Type B pancreatic cell (in vitro differentiated cells): ENCODE data around the gene RFX8. TPM values are rescaled to one million over a fixed set of nuclear protein-coding genes. Genes with fewer than 3 reads are reported as not detected.
A peak's percentile ranks its signal among the peaks of the same experiment; 100 is the strongest.

ENCODE experiments used
- DNase-seq: peaks from one replicate; pipeline ENCODE4 v3.0.0; 2021; ENCODE audit warnings: mixed read lengths; ENCODE audit not compliant: unreplicated experiment; ENCODE audit errors: extremely low spot score
- H3K27ac Mint-ChIP-seq: 2 replicates; pipeline ENCODE4 v1.8.0; 2021; ENCODE audit warnings: mild to moderate bottlenecking, mixed read lengths
- H3K27me3 Mint-ChIP-seq: 2 replicates; pipeline ENCODE4 v1.8.0; 2021; ENCODE audit warnings: mixed read lengths
- H3K36me3 Mint-ChIP-seq: 2 replicates; pipeline ENCODE4 v1.8.0; 2021; ENCODE audit warnings: mixed read lengths
- H3K4me1 Mint-ChIP-seq: one replicate; pipeline ENCODE4 v1.8.0; 2021; ENCODE audit warnings: mixed read lengths; ENCODE audit not compliant: unreplicated experiment
- H3K4me3 Mint-ChIP-seq: 2 replicates; pipeline ENCODE4 v1.8.0; 2021; ENCODE audit warnings: mild to moderate bottlenecking, mixed read lengths
- H3K9me3 Mint-ChIP-seq: 2 replicates; pipeline ENCODE4 v1.8.0; 2021; ENCODE audit warnings: mixed read lengths
- CTCF ChIP-seq: fragments of 200-600 bp; sonication (generic); conservative IDR thresholded peaks from 2 replicates; pipeline ENCODE4 v1.5.0; 2021; ENCODE audit warnings: antibody characterized with exemption, mild to moderate bottlenecking
- total RNA-seq: library from RNA; stranded (reverse); gene quantifications from 2 replicates; pipeline ENCODE4 v1.2.1, GENCODE V29; 2021; ENCODE audit warnings: low replicate concordance

Gene RFX8
- total RNA-seq, 1 donor from 2014 or later: 1.1 TPM

DNA sequence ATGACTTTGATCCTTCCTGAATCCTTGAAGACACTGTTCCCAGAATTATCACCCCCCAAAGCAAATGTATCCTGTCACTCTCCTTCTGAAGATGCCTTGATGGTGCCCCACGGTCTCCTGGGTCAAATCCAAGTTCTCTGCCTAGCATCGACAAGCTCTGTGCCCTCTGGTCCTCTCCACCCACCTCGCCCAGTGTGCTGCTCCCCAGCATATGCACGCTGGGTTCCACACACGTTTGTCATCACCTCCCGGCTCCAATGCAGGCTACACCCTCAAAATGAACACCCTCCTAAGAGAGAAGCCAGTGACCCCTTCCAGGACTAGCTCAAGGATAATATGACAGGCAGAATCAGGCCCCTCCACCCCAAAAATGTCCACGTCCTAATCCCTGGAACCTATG is 48.1 kb downstream of the RFX8 start:
- TF ChIP-seq CTCF: no peak
- H3K9me3 Mint-ChIP-seq: no peaks in the 10 kb centered on the region
- no peak overlapping the region for H3K27ac Mint-ChIP-seq
- no peaks in the 10 kb centered on the region for H3K4me1 Mint-ChIP-seq
- no peak overlapping the region for H3K4me3 Mint-ChIP-seq
- H3K36me3 Mint-ChIP-seq: no peaks in the 10 kb centered on the region
- DNase-seq: no peak
- H3K27me3 Mint-ChIP-seq: peaks cover 9% of the 10 kb centered on the region

- H3K27me3 Mint-ChIP-seq: peaks cover 32% of the 10 kb centered on the region
Measured at GRCh38 chr2:101420623-101421022, 54.3 kb downstream of the RFX8 start.

DNA sequence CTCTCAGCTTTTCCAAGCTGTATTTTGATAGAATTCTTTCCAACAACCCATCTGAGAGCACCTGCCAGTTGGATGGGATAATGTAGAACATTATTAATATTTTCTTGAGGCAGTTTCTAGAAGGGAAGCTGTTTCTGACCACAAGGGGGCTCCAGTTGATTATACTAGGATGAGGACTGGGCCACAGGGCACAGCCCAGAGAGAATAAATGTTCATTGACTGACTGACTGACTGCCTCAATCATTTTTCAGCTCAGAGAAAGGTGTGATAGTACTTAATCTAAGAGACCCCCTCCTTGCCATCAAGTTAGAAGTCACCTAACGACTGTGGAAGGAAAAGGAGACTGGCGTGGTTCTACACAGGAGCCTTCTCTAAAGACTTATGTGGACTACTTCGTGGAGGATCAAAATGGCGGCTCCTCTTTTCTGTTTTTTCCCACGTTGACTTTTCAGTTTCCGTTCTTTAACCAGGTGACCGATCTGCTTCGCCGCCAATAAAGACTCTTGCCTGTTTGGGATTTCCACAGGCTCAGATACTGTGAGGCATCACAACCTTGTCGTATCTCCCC is 55.7 kb downstream of the RFX8 start:
- Mint-ChIP-seq H3K27me3 (peaks cover 43% of the 10 kb centered on the region), H3K4me3 (no peak overlapping the region), H3K9me3 (peaks cover 8% of the 10 kb centered on the region), H3K36me3 (no peaks in the 10 kb centered on the region), H3K4me1 (no peaks in the 10 kb centered on the region), H3K27ac (no peak overlapping the region)
- peak; percentile 82 for TF ChIP-seq CTCF
- no peak for DNase-seq

More at GRCh38 chr2:101420623-101421022, 54.3 kb downstream of the RFX8 start:
- no peaks in the 10 kb centered on the region for H3K9me3 Mint-ChIP-seq
- H3K4me3 Mint-ChIP-seq: no peak overlapping the region
- no peak for TF ChIP-seq CTCF
- DNase-seq: no peak
- no peak overlapping the region for H3K27ac Mint-ChIP-seq
- H3K4me1 Mint-ChIP-seq: no peaks in the 10 kb centered on the region
- H3K36me3 Mint-ChIP-seq: no peaks in the 10 kb centered on the region

DNA sequence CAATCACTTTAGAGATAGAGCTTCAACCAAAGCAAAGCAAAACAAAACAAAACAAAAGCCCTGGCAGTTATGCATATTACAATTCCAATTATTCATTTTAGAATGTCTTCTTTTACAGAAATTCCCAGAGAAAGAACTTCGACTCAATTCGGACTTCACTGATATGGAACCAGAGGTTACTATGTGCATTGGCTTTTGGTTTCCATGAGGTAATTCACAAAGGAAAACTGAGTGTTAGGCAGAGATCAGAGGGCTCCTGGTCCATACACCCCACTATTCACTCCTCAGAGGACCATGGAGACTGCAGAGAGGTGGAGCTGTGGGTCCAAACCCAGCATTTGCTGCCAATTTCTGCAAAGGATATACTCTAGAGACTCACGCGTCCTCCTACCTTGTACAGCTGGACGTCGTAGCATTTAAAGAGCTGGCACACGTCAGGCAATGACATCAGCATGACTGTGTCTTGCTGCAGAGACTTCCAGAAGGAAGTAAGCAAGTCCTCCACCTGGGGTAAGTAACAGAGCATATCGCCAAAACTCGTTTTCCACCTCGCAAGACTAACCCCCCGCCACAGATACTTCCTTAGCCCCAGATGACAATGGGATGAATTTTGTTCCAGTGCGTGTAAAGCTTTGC is 56.3 kb downstream of the RFX8 start:
- TF ChIP-seq CTCF: no peak
- Mint-ChIP-seq H3K36me3 (no peaks in the 10 kb centered on the region), H3K9me3 (peaks cover 8% of the 10 kb centered on the region), H3K27me3 (peaks cover 44% of the 10 kb centered on the region), H3K4me1 (no peaks in the 10 kb centered on the region), H3K4me3 (no peak overlapping the region), H3K27ac (no peak overlapping the region)
- DNase-seq: no peak

DNA sequence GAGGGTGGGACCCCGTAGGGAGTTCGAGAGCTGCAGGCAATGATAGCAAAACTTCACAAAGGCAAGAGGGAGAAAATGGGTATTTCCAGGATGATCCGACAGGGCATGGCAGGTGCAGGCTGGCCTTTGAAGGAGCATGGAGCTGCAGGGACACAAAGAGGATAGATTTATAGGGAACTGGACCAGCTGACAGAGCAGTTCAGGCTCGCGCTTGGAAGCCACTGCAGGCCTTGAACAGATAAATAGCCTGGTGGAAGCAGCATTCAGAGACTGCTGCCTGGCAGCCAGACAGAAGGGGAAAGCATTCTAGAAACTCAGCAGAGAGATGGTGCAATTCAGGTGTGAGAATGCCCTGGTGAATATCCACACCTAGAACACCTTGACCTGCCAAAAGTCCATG is 58.3 kb downstream of the RFX8 start:
- Mint-ChIP-seq H3K36me3 (no peaks in the 10 kb centered on the region), H3K4me3 (no peak overlapping the region), H3K9me3 (peaks cover 8% of the 10 kb centered on the region), H3K27ac (no peak overlapping the region), H3K27me3 (peaks cover 53% of the 10 kb centered on the region), H3K4me1 (peaks cover 7% of the 10 kb centered on the region)
- no peak for TF ChIP-seq CTCF
- no peak for DNase-seq
